Stimulated activated CD4-positive, alpha-beta T cell treated with anti-CD3 and anti-CD28 coated beads, Interleukin-12 subunit alpha, Interleukin-12 subunit beta, amount 100 ng/mL, for 24 hours (primary cell): ENCODE data around the gene OPN3.
A peak's percentile ranks its signal among the peaks of the same experiment; 100 is the strongest.

Experiments
- DNase-seq, 2 experiments: peaks; one replicate each; pipeline ENCODE4 v3.0.0-alpha.2; 2020; ENCODE audit warnings: low read depth in 2 of 2

Gene OPN3

DNA sequence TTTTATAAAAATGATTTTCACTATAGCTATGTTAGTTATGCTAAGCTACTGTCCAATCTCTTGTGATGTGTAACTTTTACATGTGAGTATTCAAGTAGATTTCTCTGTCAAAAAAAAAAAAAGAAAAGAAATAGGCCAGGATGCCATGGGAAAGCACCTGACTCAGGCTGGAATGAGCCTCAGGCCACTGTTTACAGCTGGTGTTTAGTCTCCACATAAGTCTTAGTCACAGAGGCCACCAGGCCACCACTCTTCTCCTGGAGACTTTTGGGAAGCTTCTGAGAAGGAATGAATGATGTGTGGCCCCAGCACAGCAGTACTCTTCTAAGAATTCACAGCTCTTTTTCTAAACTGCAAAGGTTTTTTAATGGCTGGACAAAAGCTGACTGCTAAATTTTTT, 48.9 kb downstream of the OPN3 start:
- no peak for DNase-seq

DNA sequence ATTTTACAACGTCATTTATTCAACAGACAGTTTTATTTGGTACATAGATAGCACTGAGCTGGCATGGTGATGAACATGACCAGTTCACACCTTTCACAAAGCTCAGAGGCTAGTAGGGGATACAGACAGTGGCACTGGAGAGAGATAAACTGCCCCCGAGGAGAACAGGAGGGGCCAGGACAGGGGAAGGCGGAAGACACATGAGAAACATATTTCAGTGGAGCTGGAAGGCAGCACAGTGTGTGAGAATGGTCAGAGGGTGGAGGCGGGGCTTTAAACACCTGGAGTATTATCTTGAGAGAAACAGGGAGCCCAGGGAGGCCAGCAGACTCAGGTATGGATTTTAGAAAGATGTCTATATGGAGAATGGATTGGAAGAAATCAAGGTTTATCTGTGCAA, 49.5 kb downstream of the OPN3 start:
- DNase-seq, result no peak

DNA sequence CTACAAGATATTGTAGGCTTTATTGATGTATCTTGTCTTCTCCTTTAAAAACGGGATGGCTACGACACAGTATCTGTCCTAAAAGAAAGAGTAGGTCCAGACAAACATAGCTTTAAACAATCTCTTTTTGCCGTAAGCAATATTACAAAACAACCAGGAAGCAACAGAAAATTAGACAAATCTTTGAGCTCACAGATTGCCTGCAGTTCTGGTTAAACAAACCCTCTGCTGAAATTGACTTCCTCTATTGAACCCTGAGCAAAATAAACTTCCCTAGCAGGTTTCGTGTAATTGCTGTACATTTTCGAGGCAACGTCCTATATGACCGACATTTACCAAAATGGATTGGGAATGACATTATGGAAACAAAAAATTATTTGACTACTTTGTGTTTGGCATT, 50.6 kb downstream of the OPN3 start:
- no peak for DNase-seq

DNA sequence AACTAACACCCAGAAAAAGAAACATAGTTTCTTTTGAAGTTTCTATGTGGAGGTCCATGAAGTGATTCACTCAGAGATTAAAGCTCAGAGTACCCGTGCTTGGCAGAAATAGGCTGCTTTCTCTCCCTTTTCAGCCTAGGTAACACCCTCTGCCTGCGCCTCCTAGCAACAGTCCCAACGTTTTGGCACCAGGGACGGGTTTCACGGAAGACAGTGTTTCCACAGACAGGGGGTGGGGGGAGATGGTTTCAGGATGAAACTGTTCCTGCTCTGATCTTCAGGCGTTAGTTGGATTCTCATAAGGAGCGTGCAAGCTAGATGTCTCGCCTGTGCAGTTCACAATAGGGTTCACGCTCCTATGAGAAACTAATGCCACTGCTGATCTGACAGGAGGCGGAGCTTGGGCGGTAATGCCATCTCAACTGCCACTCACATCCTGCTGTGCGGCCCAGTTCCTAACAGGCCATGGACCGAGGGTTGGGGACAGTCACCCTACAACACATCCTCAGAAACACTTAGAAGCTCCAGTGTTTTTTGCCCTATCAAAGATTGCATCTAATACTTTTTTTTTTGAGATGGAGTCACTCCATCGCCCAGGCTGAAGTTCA, 53.2 kb downstream of the OPN3 start:
- no peak for DNase-seq

DNA sequence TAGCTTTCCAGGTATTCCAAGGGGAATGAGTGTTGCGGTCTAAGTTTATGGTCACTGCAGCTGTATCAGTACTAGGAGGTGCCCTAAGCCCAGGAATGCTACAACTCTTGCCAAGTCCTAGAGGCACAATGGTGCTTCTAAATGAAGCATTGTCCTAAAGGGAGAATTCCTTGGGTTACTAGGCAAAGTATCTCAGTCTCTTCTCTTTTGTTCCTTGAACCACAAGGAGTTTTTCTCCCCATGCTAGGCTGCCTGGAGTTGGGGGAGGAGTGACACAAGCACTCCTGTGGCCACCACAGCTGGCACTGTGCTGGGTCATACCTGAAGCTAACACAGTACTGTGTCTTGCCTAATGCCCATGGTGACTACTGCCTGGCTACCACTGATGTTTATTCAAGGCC, 57.2 kb downstream of the OPN3 start:
- DNase-seq, result no peak

DNA sequence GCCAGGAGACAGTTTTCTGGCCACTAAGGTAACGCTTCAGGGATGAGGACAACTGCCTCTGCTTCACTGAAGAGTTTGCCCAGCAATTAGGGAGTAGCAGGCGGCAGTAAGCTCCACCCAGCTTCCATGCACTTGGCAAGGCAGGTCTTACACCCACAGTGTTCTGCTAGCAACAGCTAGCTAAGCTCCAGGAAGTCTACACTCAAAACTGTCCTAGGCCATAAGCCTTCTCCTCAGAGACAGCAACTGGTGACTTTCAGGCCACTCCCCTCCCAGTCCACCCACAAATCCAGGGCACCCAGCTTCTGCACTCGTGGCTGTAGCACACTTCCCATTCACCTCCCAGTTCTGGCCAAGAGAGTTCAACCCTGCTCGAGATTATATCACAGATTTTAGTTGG, 60.7 kb downstream of the OPN3 start:
- no peak for DNase-seq

DNA sequence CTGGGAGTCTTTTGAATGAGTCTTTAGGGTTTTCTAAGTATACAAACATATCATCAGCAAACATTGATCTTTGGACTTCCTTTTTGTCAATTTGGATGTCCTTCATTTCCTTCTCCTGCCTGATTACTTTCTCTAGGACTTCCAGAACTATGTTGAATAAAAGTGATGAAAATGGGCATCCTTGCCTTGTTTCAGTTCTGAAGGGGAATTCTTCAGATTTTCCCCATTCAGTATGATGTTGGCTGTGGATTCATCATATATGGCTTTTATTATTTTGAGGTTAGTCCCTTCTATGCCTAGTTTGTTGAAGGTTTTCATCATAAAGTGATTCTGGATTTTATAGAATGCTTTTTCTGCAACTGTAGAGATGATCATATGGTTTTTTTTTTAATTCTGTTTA, 66.0 kb downstream of the OPN3 start:
- no peak for DNase-seq

DNA sequence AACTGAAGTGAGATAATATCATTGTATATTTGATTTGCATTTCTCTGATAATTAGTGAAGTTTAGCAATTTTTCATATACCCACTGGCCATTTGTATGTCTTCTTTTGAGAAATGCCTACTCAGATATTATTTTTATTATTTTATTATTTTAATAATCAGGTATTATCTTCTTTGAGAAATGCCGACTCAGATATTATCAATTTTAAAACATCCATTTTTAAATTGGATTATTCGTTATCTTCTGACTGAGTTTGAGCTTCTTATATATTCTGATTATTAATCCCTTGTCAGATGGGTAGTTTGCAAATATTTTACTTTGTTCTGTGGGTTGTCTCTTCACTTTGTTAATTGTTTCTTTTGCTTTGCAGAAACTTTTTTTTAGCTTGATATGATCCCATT, 70.3 kb downstream of the OPN3 start:
- DNase-seq, result no peak

DNA sequence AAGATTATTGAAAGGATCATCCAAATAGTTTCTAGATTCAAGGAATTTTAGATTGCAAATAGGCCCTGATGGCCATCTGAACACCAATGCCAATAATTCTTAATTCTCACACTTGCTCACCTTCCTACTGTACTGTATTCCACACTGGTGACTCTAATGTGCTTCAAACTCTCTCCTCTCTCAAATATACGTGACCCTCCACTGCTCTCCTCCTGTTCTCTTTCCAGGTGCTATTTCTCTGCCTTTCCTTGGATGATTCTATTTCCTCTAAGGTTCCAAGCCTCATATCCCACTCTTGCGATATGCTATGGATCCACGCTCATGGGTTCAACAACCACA, 79.4 kb downstream of the OPN3 start:
- DNase-seq, result no peak

DNA sequence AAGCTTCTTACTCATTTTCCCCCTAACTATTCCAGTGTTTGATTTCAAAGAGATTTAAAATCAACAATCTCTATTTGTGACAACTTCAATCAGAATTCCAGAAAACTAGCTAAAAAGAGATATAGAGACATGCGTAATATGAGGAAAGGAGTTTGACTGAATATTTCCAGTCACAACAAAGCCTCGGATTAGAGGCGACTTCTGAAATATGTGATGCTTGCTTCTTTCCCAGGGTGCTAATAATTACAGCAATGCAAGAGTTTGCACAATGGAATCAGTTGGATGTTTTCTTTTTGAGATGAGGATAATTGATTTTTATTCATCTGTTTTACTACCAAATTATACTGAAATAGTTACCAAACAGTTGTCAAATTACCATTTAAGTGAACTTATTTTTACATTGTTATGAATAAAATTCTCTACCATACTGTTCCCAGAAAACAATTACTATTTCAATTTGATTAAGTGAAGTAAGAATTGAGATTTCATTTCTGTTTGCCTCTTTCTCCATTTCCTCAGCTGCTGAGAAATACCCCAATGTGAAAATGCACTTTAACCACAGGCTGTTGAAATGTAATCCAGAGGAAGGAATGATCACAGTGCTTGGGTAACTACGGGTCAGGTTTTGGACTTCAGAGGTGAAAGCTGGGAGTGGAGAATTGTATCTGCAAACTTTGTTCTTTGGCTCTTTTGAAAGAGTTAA, 79.9 kb downstream of the OPN3 start:
- no peak for DNase-seq

DNA sequence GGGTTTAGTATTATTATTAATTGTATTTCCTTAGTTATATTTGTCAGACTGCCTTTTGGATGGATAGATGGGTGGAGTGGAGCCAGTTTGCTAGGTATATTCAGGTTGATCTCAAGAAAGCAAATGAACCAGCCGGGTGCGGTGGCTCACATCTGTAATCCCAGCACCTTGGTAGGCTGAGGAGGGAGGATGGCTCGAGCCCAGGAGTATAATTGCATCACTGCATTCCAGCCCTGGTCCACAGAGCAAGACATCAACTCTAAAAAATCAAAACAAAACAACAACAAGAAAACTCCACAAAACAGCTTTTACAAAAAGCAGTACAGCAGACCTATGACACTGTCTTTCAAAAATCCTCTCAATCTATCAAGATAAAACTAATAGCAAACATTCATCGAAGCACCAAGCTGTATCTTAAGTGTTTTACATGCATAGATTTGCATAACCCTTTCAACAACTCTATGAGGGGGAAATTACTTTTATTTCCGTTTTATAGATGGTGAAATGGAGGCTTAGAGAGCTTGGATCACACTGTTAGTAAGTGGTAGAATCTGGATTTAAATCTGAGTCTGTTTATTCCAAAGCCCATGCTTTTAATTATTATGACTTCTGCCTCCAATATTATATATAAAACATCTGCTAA, 82.5 kb downstream of the OPN3 start:
- DNase-seq, result no peak

DNA sequence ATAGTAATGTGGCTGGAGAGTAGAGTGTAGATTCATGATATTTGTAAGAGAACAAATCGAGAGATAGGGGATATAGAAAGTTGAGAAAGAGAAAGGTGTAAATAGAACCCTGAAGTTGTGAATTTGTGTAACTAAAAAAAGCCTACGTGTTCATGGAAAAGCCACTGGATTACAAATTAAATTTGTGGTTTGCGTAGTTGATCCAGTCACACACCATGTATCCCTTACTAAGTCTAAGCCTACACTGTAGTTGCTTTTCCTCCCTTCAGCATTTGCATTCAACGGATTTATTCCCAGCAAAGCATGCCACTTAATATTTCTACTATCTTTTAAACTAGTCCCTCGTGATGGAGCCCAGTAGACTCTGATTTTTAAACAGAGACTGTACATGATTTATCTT, 83.1 kb downstream of the OPN3 start:
- no peak for DNase-seq

DNA sequence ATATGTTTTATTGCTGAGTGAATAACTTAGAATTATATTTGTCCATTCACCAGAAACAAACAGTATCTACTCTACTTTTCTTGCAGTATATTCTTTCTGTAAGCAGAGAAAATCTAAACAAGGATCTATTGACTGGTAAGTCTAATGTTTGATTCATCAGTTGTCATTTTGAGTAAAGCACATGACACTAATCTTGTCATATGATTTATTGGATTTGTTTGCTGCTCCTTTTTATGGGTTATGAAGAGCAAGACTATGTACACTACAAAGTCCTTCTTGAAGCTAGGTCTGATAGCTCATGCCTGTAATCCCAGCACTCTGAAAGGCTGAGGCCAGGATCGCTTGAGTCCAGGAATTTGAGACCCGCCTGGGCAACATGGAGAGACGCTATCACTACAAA, 84.6 kb downstream of the OPN3 start:
- DNase-seq, result no peak

DNA sequence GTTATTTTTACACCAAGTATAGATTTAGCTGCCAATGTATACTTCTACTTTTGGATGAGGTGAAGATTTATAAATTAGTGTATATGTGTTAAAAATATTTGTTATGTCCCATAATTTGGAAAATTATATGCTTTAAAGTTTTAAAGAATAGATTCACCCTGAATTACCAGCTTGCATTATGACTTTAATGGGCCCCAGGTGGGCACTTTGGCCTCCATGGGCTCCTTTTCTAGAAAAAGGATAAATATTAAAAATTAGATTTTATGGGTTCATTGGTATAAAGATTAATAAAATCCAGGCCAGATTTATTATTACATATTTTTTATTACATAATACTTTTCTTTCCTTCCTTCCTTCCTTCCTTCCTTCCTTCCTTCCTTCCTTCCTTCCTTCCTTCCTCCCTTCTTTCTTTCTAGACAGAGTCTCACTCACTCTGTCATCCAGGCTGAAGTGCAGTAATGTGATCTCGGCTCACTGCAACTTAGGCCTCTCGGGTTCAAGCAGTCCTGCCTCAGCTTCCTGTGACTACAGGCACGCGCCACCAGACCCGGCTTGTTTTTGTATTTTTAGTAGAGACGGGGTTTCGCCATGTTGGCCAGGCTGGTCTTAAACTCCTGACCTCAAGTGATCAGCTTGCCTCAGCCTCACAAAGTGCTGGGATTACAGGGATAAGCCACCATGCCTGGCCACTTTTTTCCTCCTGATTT, 86.1 kb downstream of the OPN3 start:
- no peak for DNase-seq

DNA sequence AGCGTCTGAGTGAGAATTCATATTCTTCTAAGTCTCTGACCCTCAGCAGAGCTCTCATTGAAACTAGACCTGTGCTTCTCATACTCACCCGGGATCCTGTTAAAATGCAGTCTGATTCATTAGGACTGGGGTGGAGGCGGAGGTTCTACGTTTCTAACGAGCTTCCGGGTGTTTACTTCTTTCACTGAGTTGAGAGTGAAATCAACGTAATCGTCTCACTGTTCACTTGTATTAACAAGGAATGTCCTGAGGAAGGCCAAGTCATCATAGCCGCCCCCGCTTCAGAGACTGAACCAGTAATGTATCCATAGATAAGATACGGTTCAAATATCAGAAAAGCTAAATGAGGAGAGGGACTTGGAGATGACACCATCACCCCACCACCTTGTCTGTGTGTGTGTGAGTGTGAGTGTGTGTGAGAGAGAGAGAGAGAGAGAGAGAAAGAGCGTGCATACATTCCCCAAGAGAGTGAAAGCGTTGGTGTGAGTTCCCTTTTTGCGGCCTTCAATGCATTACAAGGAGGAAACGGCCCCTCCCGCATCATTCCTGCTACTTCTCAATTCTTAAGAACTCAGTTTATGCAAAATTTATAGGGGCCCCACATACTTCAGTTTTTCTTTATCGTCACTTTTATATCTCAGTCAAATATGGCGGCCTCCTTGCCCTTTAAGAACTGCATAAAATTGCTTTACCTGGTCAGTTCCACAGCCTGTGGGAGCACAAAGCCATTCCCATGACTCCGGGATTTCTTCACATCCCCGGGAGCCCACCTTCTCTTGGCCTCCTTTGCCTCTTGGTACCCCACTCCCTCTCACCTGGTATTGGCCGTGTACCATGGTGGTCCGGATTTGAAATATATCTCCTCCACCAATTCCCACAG, 88.2 kb downstream of the OPN3 start:
- peak; percentile 24 to 45 for DNase-seq

DNA sequence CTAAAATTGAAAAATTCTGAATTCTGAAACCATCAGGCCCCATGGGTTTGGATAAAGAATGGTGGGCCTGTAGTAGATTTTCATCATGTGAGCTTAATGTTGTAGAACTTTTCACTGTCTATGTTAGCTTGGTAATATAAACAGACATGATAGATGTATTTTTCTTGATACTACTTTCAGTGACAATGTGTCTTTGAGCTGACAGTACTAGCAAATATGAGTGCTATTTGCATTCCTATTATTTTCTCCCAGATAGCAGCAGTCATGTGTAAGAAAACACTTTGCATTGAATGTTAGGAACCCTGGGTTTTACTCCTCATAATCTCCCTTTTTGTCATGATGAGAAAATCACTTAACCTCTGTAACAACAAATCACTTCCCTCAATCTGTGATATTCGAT, 89.9 kb downstream of the OPN3 start:
- no peak for DNase-seq

DNA sequence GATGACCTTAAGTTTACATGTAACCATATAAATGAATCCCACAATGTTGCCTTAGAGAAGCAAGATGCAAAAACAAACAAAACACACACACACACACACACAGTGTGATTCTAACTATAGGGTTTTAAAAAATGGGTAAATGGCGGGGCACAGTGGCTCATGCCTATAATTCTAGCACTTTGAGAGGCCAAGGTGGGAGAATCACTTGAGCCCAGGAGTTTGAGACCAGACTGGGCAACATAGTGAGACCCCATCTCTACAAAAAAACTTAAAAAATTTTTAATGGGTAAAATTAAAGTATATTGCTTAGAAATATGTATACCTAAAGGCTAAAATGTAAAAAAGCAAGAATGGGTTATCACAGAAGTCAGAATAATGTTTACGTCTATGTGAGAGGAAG, 92.2 kb downstream of the OPN3 start:
- no peak for DNase-seq
